ENCODE data around the gene CHD9.

Gene CHD9

GRCh38 chr16:53356478-53357207 lies 301.9 kb downstream of the CHD9 start:
- in situ Hi-C loops (cut with HindIII; ENCODE audit: low sequenced_read_pairs) = no loop called here

- in situ Hi-C loops (cut with HindIII; ENCODE audit: low sequenced_read_pairs) = no loop called here
These were observed 302.4 kb downstream of the CHD9 start for GRCh38 chr16:53357208-53357586.

- in situ Hi-C loops (cut with HindIII; ENCODE audit: low sequenced_read_pairs) = no loop called here
These were observed 303.2 kb downstream of the CHD9 start for GRCh38 chr16:53357955-53358354.

GRCh38 chr16:53358884-53359283 lies 304.1 kb downstream of the CHD9 start:
- in situ Hi-C loops (cut with HindIII; ENCODE audit: low sequenced_read_pairs) = no loop called here

GRCh38 chr16:53369921-53370320 lies 315.1 kb downstream of the CHD9 start:
- in situ Hi-C loops (cut with HindIII; ENCODE audit: low sequenced_read_pairs) = no loop called here

- in situ Hi-C loops (cut with HindIII; ENCODE audit: low sequenced_read_pairs) = no loop called here
These were observed 316.0 kb downstream of the CHD9 start for GRCh38 chr16:53370827-53371226.

GRCh38 chr16:53372992-53373871 lies 318.4 kb downstream of the CHD9 start:
- in situ Hi-C loops (cut with HindIII; ENCODE audit: low sequenced_read_pairs) = no loop called here

- in situ Hi-C loops (cut with HindIII; ENCODE audit: low sequenced_read_pairs) = no loop called here
These were observed 320.0 kb downstream of the CHD9 start for GRCh38 chr16:53374800-53375199.

- in situ Hi-C loops (cut with HindIII; ENCODE audit: low sequenced_read_pairs) = no loop called here
These were observed 323.3 kb downstream of the CHD9 start for GRCh38 chr16:53378138-53378537.

Measured in endothelial cell of hepatic sinusoid (primary cell).